ENCODE measurements around the gene AFAP1L2. TPM values are rescaled to one million over a fixed set of nuclear protein-coding genes. Genes with fewer than 3 reads are reported as not detected.

The AFAP1L2 gene
- total and polyA plus RNA-seq, 4 experiments from 2014 or later = 0.50 to 4.3 (median 2.3) TPM

DNA sequence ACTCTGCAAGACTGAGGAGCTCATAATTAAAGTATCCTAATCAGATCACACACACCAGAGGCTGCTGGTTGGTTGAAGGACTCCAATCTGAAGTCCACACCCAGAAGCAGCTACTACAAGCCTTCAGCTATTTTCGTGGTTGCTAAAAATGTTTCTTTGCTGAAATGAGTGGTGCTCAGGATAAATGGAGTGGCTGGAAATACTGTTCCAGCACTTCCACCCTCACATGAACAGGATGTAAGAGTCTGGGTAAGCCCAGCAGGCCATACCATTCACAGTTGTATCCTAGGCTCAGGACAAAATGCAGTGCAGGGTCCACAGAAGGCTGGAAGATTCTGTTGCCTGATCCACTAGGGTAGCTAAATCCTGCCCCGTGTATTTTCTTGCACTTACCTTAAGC, 34.1 kb downstream of the AFAP1L2 start:
- intact Hi-C loops (cut with micrococcal nuclease) = no loop called here
- Histone ChIP-seq H3K27ac (ENCODE audit: low read depth, low read length) (no peak overlapping the region), H3K4me1 (ENCODE audit: insufficient read depth, low read length) (no peaks in the 10 kb centered on the region), H3K27me3 (ENCODE audit: insufficient read depth, low read length) (no peaks in the 10 kb centered on the region), H3K36me3 (ENCODE audit: insufficient read depth, low read length) (no peaks in the 10 kb centered on the region), H3K4me3 (ENCODE audit: low read length in 2 of 2) (no peak overlapping the region), H3K9me3 (ENCODE audit: control insufficient read depth in 1 of 2, low read length in 2 of 2) (no peaks in the 10 kb centered on the region)
- Mint-ChIP-seq H3K27me3 (peaks cover 2 to 7% of the 10 kb centered on the region in 2 donors), H3K4me1 (no peaks in the 10 kb centered on the region), H3K27ac (no peak overlapping the region), H3K9me3 (peaks cover 0 to 3% (median 0%) of the 10 kb centered on the region in 8 donors), H3K4me3 (no peak overlapping the region), H3K36me3 (no peaks in the 10 kb centered on the region)
- ChIA-PET POLR2A (ENCODE audit: partially characterized antibody) (no interaction called here), CTCF (ENCODE audit: partially characterized antibody) (no interaction called here)
- no peak for DNase-seq

DNA sequence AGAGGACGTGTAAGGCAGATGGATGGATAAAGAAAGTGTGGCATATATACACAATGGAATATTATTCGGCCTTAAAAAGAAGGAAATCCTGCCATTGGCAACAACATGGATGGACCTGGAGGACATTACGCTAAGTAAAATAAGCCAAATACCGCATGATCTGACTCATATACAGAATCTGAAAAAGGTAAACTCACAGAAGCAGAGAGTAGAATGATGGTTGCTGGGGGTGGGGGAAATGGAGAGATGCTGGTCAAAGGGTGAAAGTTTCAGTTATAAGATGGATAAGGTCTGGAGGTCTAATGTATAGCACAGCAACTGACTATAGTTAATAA, 36.3 kb downstream of the AFAP1L2 start:
- Mint-ChIP-seq H3K27ac (no peak overlapping the region), H3K9me3 (peaks cover 0 to 1% (median 0%) of the 10 kb centered on the region in 8 donors), H3K36me3 (no peaks in the 10 kb centered on the region), H3K4me1 (no peaks in the 10 kb centered on the region), H3K4me3 (peak overlapping the region in 1 of 8 donors; percentile 14), H3K27me3 (peaks cover 2% of the 10 kb centered on the region in 2 donors)
- POLR2A ChIA-PET (ENCODE audit: partially characterized antibody) = no interaction called here
- Histone ChIP-seq H3K4me1 (ENCODE audit: insufficient read depth, low read length) (no peaks in the 10 kb centered on the region), H3K9me3 (ENCODE audit: control insufficient read depth in 1 of 2, low read length in 2 of 2) (no peaks in the 10 kb centered on the region), H3K4me3 (ENCODE audit: low read length in 2 of 2) (no peak overlapping the region), H3K27ac (ENCODE audit: low read depth, low read length) (no peak overlapping the region), H3K36me3 (ENCODE audit: insufficient read depth, low read length) (no peaks in the 10 kb centered on the region), H3K27me3 (ENCODE audit: insufficient read depth, low read length) (no peaks in the 10 kb centered on the region)
- intact Hi-C loops (cut with micrococcal nuclease) = no loop called here
- no peak for DNase-seq
- CTCF ChIA-PET (ENCODE audit: partially characterized antibody) = no interaction called here

DNA sequence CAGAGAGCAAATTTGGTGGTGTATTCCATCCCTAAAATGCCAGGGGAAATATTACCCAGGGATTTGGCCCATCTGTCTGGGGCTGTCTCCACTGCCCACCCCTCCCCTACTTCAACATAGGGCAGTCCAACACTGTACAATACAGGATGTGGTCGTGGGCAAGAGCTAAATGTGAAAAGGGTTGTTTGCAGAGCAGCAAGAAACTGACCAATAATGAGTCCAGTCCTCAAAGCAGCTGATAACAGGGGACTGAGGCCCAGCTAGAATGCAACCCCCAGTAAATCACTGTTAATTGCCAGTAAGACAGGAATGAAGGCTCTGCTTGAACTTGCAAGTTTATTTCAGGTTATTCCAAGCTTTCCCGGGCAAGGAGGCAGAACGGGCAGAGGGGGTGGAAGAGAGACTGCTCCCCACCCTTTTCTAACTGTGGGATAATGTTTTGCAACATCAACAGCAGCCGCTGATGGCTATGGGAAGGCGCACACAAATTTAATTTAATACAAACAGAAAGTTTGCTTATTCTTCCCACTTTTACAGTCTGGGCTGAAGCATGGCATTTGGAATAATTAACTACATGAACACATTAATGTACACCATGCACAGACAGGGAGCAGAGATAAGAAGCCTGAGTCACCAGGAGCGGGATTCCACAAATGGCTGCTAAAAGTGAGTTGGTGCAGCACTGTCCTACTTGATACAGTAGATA, 36.8 kb downstream of the AFAP1L2 start:
- CTCF ChIA-PET (ENCODE audit: partially characterized antibody) = no interaction called here
- Histone ChIP-seq H3K4me3 (ENCODE audit: low read length in 2 of 2) (no peak overlapping the region), H3K9me3 (ENCODE audit: control insufficient read depth in 1 of 2, low read length in 2 of 2) (no peaks in the 10 kb centered on the region), H3K4me1 (ENCODE audit: insufficient read depth, low read length) (no peaks in the 10 kb centered on the region), H3K27me3 (ENCODE audit: insufficient read depth, low read length) (no peaks in the 10 kb centered on the region), H3K27ac (ENCODE audit: low read depth, low read length) (no peak overlapping the region), H3K36me3 (ENCODE audit: insufficient read depth, low read length) (no peaks in the 10 kb centered on the region)
- Mint-ChIP-seq H3K27ac (peak overlapping the region in 1 of 7 donors; percentile 74), H3K27me3 (peaks cover 2% of the 10 kb centered on the region in 2 donors), H3K9me3 (peaks cover 0 to 1% (median 0%) of the 10 kb centered on the region in 8 donors), H3K4me3 (no peak overlapping the region), H3K36me3 (no peaks in the 10 kb centered on the region), H3K4me1 (no peaks in the 10 kb centered on the region)
- no peak for DNase-seq
- POLR2A ChIA-PET (ENCODE audit: partially characterized antibody) = no interaction called here
- intact Hi-C loops (cut with micrococcal nuclease) = no loop called here

DNA sequence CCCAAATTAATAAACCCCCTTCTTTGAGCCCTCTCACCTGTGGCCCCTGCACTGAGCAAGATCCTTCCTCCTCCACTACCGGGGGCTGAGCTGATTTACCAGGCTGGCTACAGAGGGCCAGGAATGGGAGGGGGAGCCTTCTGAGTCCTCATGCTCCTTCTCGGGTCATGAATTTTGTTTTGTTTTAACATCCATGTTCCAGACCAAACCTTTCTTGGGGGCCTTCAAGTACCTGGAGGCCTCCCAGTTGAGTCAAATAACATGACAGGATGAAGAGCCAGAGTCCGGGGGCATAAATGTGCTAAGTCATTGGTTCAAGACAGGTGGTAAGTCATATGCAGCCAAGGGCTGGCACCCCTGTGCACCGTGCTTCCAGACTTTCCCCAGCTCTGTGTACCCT, 39.6 kb downstream of the AFAP1L2 start:
- peaks cover 0 to 2% of the 10 kb centered on the region in 2 donors for H3K27me3 Mint-ChIP-seq
- no peaks in the 10 kb centered on the region for H3K27me3 ChIP-seq (ENCODE audit: insufficient read depth, low read length)
- POLR2A ChIA-PET (ENCODE audit: partially characterized antibody) = no interaction called here
- no peak overlapping the region for H3K27ac Mint-ChIP-seq
- no peak overlapping the region for H3K4me3 ChIP-seq (ENCODE audit: low read length in 2 of 2)
- H3K36me3 Mint-ChIP-seq = no peaks in the 10 kb centered on the region
- no peaks in the 10 kb centered on the region for H3K9me3 ChIP-seq (ENCODE audit: control insufficient read depth in 1 of 2, low read length in 2 of 2)
- peaks cover 0 to 1% (median 0%) of the 10 kb centered on the region in 8 donors for H3K9me3 Mint-ChIP-seq
- DNase-seq = no peak
- no peaks in the 10 kb centered on the region for H3K4me1 ChIP-seq (ENCODE audit: insufficient read depth, low read length)
- intact Hi-C loops (cut with micrococcal nuclease) = no loop called here
- H3K4me3 Mint-ChIP-seq = no peak overlapping the region
- no peaks in the 10 kb centered on the region for H3K36me3 ChIP-seq (ENCODE audit: insufficient read depth, low read length)
- no peak overlapping the region for H3K27ac ChIP-seq (ENCODE audit: low read depth, low read length)
- CTCF ChIA-PET (ENCODE audit: partially characterized antibody) = no interaction called here
- no peaks in the 10 kb centered on the region for H3K4me1 Mint-ChIP-seq

DNA sequence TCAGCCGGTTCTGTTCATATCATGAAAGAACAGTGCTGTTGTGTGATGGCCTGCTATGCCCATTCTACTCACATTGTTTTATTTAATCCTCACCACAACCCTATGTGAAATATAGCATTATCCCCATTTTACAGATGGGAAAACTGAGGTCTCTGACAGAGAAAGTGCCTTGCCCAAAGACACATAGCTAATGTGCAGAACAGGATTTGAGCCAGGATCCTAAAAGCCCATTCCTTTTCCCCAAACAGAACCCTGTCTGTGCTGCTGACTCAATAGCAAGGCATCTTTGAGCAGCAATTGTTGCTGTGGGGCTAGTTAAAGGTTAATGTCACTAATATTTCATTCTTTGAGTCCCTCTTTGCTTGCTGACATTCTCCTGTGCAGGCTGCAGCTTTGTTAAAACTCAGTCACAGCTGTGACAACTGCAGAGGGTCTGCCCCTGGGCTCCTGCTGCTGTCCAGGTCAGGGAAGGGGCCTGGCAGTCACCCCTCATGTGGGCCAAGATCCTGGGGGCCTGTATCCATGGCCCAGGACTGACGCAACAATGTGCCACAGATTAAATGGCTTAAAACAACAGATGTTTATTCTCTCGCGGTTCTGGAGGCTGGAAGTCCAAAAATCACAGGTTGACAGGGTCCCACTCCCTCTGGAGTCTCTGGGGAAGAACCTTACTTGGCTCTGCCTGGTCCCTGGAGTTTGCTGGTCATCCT, 40.4 kb downstream of the AFAP1L2 start:
- no peak overlapping the region for H3K27ac Mint-ChIP-seq
- no peak for DNase-seq
- intact Hi-C loops (cut with micrococcal nuclease) = no loop called here
- Histone ChIP-seq H3K27me3 (ENCODE audit: insufficient read depth, low read length) (no peaks in the 10 kb centered on the region), H3K36me3 (ENCODE audit: insufficient read depth, low read length) (no peaks in the 10 kb centered on the region), H3K9me3 (ENCODE audit: control insufficient read depth in 1 of 2, low read length in 2 of 2) (no peaks in the 10 kb centered on the region), H3K4me1 (ENCODE audit: insufficient read depth, low read length) (no peaks in the 10 kb centered on the region), H3K27ac (ENCODE audit: low read depth, low read length) (no peak overlapping the region), H3K4me3 (ENCODE audit: low read length in 2 of 2) (no peak overlapping the region)
- H3K27me3 Mint-ChIP-seq = peaks cover 2 to 5% of the 10 kb centered on the region in 2 donors
- no peaks in the 10 kb centered on the region for H3K4me1 Mint-ChIP-seq
- ChIA-PET CTCF (ENCODE audit: partially characterized antibody) (no interaction called here), POLR2A (ENCODE audit: partially characterized antibody) (no interaction called here)
- no peaks in the 10 kb centered on the region for H3K36me3 Mint-ChIP-seq
- H3K4me3 Mint-ChIP-seq = no peak overlapping the region
- H3K9me3 Mint-ChIP-seq = peaks cover 0 to 1% (median 0%) of the 10 kb centered on the region in 8 donors

DNA sequence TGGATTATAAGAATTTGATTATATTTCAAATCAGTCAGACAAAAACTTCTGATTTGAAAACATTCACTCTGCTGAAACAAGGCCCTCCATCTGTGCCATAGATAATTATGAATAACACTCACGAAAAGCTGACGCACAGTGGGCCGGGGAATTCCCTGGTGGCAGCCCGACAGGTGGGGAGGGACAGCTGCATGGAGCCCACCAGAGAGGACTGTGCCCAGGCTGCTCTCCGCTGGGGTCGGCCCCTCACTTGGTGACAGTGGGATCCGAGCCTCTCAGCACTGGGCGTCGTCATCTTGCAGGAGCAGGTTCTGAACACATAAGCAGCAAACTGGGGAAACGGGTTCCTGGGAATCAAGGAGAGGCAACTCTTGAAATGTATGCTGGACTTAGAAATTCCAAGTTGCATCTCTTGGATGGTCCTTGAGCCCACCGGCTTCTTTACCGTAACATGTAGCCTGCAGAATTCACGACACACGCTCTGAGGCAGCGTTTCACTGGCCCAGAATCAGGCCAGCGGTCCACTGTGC, 41.4 kb downstream of the AFAP1L2 start:
- DNase-seq = no peak
- Mint-ChIP-seq H3K4me1 (no peaks in the 10 kb centered on the region), H3K27ac (no peak overlapping the region), H3K27me3 (peaks cover 3 to 7% of the 10 kb centered on the region in 2 donors), H3K4me3 (no peak overlapping the region), H3K9me3 (peaks cover 0 to 1% (median 0%) of the 10 kb centered on the region in 8 donors), H3K36me3 (no peaks in the 10 kb centered on the region)
- ChIA-PET POLR2A (ENCODE audit: partially characterized antibody) (no interaction called here), CTCF (ENCODE audit: partially characterized antibody) (no interaction called here)
- no peaks in the 10 kb centered on the region for H3K27me3 ChIP-seq (ENCODE audit: insufficient read depth, low read length)
- intact Hi-C loops (cut with micrococcal nuclease) = no loop called here
- no peak overlapping the region for H3K4me3 ChIP-seq (ENCODE audit: low read length in 2 of 2)
- no peak overlapping the region for H3K27ac ChIP-seq (ENCODE audit: low read depth, low read length)
- H3K4me1 ChIP-seq (ENCODE audit: insufficient read depth, low read length) = no peaks in the 10 kb centered on the region
- no peaks in the 10 kb centered on the region for H3K36me3 ChIP-seq (ENCODE audit: insufficient read depth, low read length)
- H3K9me3 ChIP-seq (ENCODE audit: control insufficient read depth in 1 of 2, low read length in 2 of 2) = no peaks in the 10 kb centered on the region

DNA sequence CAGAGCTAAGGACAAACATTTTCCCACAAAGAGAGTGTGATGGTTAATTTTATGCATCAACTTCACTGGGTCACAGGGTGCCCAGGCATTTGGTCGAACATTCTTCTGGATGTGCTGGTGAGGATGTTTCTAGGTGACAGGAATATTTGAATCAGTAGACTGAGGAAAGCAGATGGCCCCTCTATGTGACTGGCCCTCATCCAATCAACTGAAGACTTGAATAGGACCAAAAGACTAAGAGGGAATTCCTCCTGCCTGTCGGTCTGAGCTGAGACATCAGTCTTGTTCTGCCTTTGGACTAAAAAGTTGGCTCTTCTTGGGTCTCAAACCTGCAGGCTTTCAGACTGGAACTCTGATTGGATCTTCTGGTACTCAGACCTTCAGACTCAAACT, 44.4 kb downstream of the AFAP1L2 start:
- H3K36me3 Mint-ChIP-seq = no peaks in the 10 kb centered on the region
- POLR2A ChIA-PET (ENCODE audit: partially characterized antibody) = no interaction called here
- CTCF ChIA-PET (ENCODE audit: partially characterized antibody) = interaction anchor here (1.3 kb wide), 1 partner anchor 56 kb away, joined by 3 read pairs; no protein-coding TSS in a partner anchor
- no peaks in the 10 kb centered on the region for H3K4me1 Mint-ChIP-seq
- no peaks in the 10 kb centered on the region for H3K9me3 Mint-ChIP-seq
- Histone ChIP-seq H3K4me3 (ENCODE audit: low read length in 2 of 2) (no peak overlapping the region), H3K27me3 (ENCODE audit: insufficient read depth, low read length) (no peaks in the 10 kb centered on the region), H3K27ac (ENCODE audit: low read depth, low read length) (no peak overlapping the region), H3K36me3 (ENCODE audit: insufficient read depth, low read length) (no peaks in the 10 kb centered on the region), H3K4me1 (ENCODE audit: insufficient read depth, low read length) (no peaks in the 10 kb centered on the region), H3K9me3 (ENCODE audit: control insufficient read depth in 1 of 2, low read length in 2 of 2) (no peaks in the 10 kb centered on the region)
- intact Hi-C loops (cut with micrococcal nuclease) = no loop called here
- peaks cover 6 to 7% of the 10 kb centered on the region in 2 donors for H3K27me3 Mint-ChIP-seq
- no peak overlapping the region for H3K27ac Mint-ChIP-seq
- H3K4me3 Mint-ChIP-seq = no peak overlapping the region
- no peak for DNase-seq
